Uterus (tissue), 4 donors: ENCODE results near the gene XXYLT1. TPM values are rescaled to one million over a fixed set of nuclear protein-coding genes. Genes with fewer than 3 reads are reported as not detected.

Experiments
- DNase-seq, 2 donors: peaks; one replicate each; pipeline ENCODE4 v3.0.0-alpha.2; 2019 to 2020
- H3K27ac ChIP-seq, 2 donors: fragments of 200-600 bp; sonication (generic); 1 replicate in 1 of 2; 2 replicates in 1 of 2; pipeline ENCODE4 v1.5.1; 2016 to 2018
- H3K27me3 ChIP-seq, 2 donors: fragments of 200-600 bp; sonication (generic); one replicate each; pipeline ENCODE4 v1.5.1; 2018 to 2019; ENCODE audit warnings: control low read depth in 1 of 2
- H3K36me3 ChIP-seq, 2 donors: fragments of 200-600 bp; sonication (generic); one replicate each; pipeline ENCODE4 v1.5.1; 2019; ENCODE audit warnings: control low read depth in 1 of 2
- H3K4me1 ChIP-seq, 2 donors: fragments of 200-600 bp; sonication (generic); one replicate each; pipeline ENCODE4 v1.5.1; 2018 to 2019; ENCODE audit warnings: control low read depth in 1 of 2
- H3K4me3 ChIP-seq, 2 donors: fragments of 200-600 bp; sonication (generic); 1 replicate in 1 of 2; 2 replicates in 1 of 2; pipeline ENCODE4 v1.5.1; 2018 to 2019; ENCODE audit warnings: mild to moderate bottlenecking in 1 of 2
- H3K9me3 ChIP-seq, 2 donors: fragments of 200-600 bp; sonication (generic); one replicate each; pipeline ENCODE4 v1.5.1; 2019; ENCODE audit warnings: control low read depth in 1 of 2
- CTCF ChIP-seq, 4 experiments: fragments of 200-600 bp in 2 of 4; fragments of 450-650 bp in 2 of 4; sonication (generic) in 2 of 4; IDR thresholded peaks; one replicate each; pipeline ENCODE4 v1.5.1; 2016 to 2019; ENCODE audit warnings: antibody characterized with exemption in 4 of 4, mild to moderate bottlenecking in 2 of 4, moderate library complexity in 1 of 4
- POLR2A ChIP-seq, 2 donors: fragments of 450-650 bp; IDR thresholded peaks; one replicate each; pipeline ENCODE4 v1.6.1; 2016; ENCODE audit warnings: antibody characterized with exemption in 2 of 2, mild to moderate bottlenecking in 1 of 2, moderate library complexity in 1 of 2
- intact Hi-C: fragments of 100-400 bp; cut with DNase I; formaldehyde crosslinking; loops from one replicate; pipeline ENCODE4 v1.15.1; 2023; ENCODE audit warnings: low total_unique reads
- total RNA-seq, 4 donors: library from RNA; depleted of rRNA in 3 of 4; stranded (reverse); fragments of >200 nt in 3 of 4; gene quantifications; one replicate each; pipeline versions ENCODE4 v1.1.0 to v1.2.4, GENCODE V29; 2014 to 2023
- donor health status: DM: yes; HTN: yes; CAD: no.

XXYLT1 gene
- total RNA-seq, 4 donors from 2014 or later, result 10.6 to 52.5 (median 23.8) TPM

GRCh38 chr3:195226445-195226844, 44.5 kb downstream of the XXYLT1 start:
- intact Hi-C loops, result no loop called here
- peak in 1 of 2 donors; percentile 4 for DNase-seq
- Histone ChIP-seq H3K36me3 (no peaks in the 10 kb centered on the region), H3K4me3 (no peak overlapping the region), H3K9me3 (no peaks in the 10 kb centered on the region), H3K4me1 (peaks cover 7 to 8% of the 10 kb centered on the region in 2 donors), H3K27ac (no peak overlapping the region), H3K27me3 (no peaks in the 10 kb centered on the region)
- no peak for TF ChIP-seq POLR2A (IDR thresholded peaks at IDR 0.05)
- no peak for TF ChIP-seq CTCF (IDR thresholded peaks at IDR 0.05)

DNA sequence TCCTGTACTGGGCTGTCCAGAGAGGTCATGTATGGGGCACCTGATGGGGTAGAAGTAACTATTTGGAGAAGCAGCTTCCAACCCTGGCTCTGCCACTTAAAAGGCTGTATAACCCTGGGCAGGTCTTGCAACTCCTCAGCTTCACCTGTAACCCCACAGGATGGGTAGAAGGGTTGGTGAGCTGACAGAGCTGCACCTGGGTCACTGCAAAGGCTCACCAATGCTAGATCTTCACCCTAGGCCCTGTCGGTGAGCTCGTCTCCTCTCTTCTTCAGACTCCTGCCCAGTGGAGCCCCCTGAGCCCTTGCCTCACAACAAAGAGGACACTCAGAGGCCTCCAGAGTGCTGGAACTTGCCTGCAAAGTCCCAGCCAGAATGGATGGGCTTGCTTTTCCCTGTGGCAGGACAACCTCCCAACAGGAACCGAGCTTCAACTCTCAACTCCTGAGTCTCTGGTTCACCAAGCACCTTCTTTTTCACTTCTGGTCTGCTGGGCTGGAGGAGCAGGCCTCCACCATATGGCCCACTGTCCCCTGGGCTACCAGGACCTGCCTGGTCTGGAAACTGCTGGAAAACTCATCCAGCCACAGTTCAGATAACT, 45.9 kb downstream of the XXYLT1 start:
- peaks cover 8 to 10% of the 10 kb centered on the region in 2 donors for H3K4me1 ChIP-seq
- H3K36me3 ChIP-seq, result no peaks in the 10 kb centered on the region
- H3K27me3 ChIP-seq, result no peaks in the 10 kb centered on the region
- TF ChIP-seq CTCF (IDR thresholded peaks at IDR 0.05), result no peak
- TF ChIP-seq POLR2A (IDR thresholded peaks at IDR 0.05), result no peak
- H3K4me3 ChIP-seq, result no peak overlapping the region
- H3K9me3 ChIP-seq, result no peaks in the 10 kb centered on the region
- intact Hi-C loops, result no loop called here
- DNase-seq, result peak; percentile 11 to 12
- H3K27ac ChIP-seq, result peak overlapping the region; percentile 76 to 88

DNA sequence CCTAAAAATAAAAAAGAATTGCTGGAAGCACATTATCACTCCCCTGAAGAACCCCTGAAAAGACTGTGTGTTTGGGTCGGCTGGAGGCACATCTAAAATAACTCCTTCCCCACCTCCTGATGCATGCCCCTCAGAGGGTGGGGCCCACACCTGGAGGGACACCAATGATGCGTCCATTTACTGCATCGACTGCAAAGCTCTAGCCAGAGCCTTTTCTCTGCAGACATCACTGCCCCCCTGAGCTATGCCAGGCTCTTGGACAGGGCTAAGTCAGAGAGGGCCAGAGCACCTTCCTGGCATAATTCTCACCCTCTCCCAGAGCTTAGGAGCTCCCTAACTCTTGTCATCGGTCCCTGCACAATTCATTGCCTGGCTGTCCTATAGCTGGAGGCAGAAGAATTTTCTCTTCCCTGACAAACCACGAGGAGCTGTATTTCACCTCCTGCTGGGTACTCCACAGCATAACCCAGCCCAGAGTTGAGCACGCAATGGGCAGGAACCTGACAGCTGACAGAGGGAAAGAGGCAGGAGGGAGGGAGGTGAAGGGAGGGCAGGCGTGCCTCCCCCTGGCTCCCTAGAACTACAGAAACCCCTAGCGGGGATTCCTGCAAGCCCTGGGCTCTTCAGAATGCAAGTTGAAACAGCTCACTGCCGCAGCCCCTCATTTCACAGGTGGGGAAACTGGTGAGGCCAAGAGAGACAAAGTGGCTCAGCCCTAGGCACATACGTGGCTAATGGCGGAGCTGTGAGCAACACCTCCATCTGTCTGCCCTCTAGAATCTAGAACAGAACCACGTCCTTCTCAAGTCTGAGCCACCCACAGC, 46.6 kb downstream of the XXYLT1 start:
- H3K36me3 ChIP-seq, result no peaks in the 10 kb centered on the region
- no peaks in the 10 kb centered on the region for H3K9me3 ChIP-seq
- H3K27ac ChIP-seq, result peak overlapping the region; percentile 76 to 88
- H3K4me3 ChIP-seq, result no peak overlapping the region
- TF ChIP-seq CTCF (IDR thresholded peaks at IDR 0.05) (no peak), POLR2A (IDR thresholded peaks at IDR 0.05) (no peak)
- DNase-seq, result peak; percentile 15
- intact Hi-C loops, result no loop called here
- peaks cover 8 to 10% of the 10 kb centered on the region in 2 donors for H3K4me1 ChIP-seq
- no peaks in the 10 kb centered on the region for H3K27me3 ChIP-seq

GRCh38 chr3:195221876-195222617, 48.9 kb downstream of the XXYLT1 start:
- intact Hi-C loops, result no loop called here

More at GRCh38 chr3:195221876-195222617, 48.9 kb downstream of the XXYLT1 start:
- Histone ChIP-seq H3K27me3 (no peaks in the 10 kb centered on the region), H3K36me3 (no peaks in the 10 kb centered on the region), H3K4me1 (peaks cover 8 to 10% of the 10 kb centered on the region in 2 donors), H3K4me3 (no peak overlapping the region), H3K27ac (peak overlapping the region; percentile 76 to 88), H3K9me3 (no peaks in the 10 kb centered on the region)
- peak; percentile 12 to 16 for DNase-seq
- TF ChIP-seq CTCF (IDR thresholded peaks at IDR 0.05) (no peak), POLR2A (IDR thresholded peaks at IDR 0.05) (no peak)
